ENCODE measurements around the gene SSH2. TPM values are rescaled to one million over a fixed set of nuclear protein-coding genes. Genes with fewer than 3 reads are reported as not detected.
"Not testable (repeated sequence)": the region's sequence is repeated elsewhere in the genome, so short reads cannot be mapped to it uniquely, and the experiment has no call there.

SSH2 gene
- total RNA-seq, 2 experiments from 2014 or later: 41.0 to 62.9 TPM

GRCh38 chr17:29747660-29748059 lies 182.4 kb downstream of the SSH2 start:
- DNase-seq: no peak
- CTCF ChIA-PET: no interaction called here
- Mint-ChIP-seq H3K36me3 (peaks cover 16% of the 10 kb centered on the region), H3K27me3 (no peaks in the 10 kb centered on the region), H3K4me1 (peaks cover 32% of the 10 kb centered on the region), H3K4me3 (no peak overlapping the region), H3K9me3 (ENCODE audit: low read depth) (no peaks in the 10 kb centered on the region), H3K27ac (no peak overlapping the region)
- no peak for ATAC-seq

- H3K27me3 Mint-ChIP-seq: no peaks in the 10 kb centered on the region
- no peak overlapping the region for H3K27ac Mint-ChIP-seq
- ATAC-seq (no peak), DNase-seq (no peak)
- H3K36me3 Mint-ChIP-seq: peaks cover 18% of the 10 kb centered on the region
- no peaks in the 10 kb centered on the region for H3K9me3 Mint-ChIP-seq (ENCODE audit: low read depth)
- peaks cover 32% of the 10 kb centered on the region for H3K4me1 Mint-ChIP-seq
- CTCF ChIA-PET: interaction anchor here (0.8 to 2.0 kb wide), 2 partner anchors 33 to 185 kb away, joined by 3 to 7 read pairs; no protein-coding TSS in a partner anchor
- no peak overlapping the region for H3K4me3 Mint-ChIP-seq
Observed at GRCh38 chr17:29746669-29747068, 183.4 kb downstream of the SSH2 start.

GRCh38 chr17:29744121-29744520 lies 185.9 kb downstream of the SSH2 start:
- CTCF ChIA-PET: no interaction called here

DNA sequence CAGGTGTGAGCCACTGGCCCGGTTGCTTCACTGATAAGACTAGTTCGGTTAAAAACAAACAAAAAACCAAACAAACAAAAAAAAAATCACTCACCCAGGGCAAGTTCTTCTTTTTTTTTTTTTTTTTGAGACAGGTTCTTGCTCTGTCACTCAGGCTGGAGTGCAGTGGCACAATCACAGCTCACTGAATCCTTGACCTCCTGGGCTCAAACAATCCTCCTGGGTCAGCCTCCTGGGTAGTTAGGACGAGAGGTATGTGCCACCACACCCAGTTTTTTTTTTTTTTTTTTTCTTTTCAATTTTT lies 187.9 kb downstream of the SSH2 start:
- CTCF ChIA-PET: interaction anchor here (1.0 to 1.3 kb wide), 2 partner anchors 9 to 125 kb away, joined by 4 read pairs; no protein-coding TSS in a partner anchor
- no peak overlapping the region for H3K4me3 Mint-ChIP-seq
- ATAC-seq: no peak

More at GRCh38 chr17:29744121-29744520, 185.9 kb downstream of the SSH2 start:
- Mint-ChIP-seq H3K27ac (no peak overlapping the region), H3K27me3 (no peaks in the 10 kb centered on the region), H3K9me3 (ENCODE audit: low read depth) (no peaks in the 10 kb centered on the region), H3K4me1 (peaks cover 27% of the 10 kb centered on the region), H3K4me3 (no peak overlapping the region), H3K36me3 (peaks cover 13% of the 10 kb centered on the region)
- ATAC-seq (no peak), DNase-seq (no peak)

GRCh38 chr17:29740017-29740416 lies 190.0 kb downstream of the SSH2 start:
- H3K4me1 Mint-ChIP-seq: peaks cover 1% of the 10 kb centered on the region
- H3K36me3 Mint-ChIP-seq: peaks cover 4% of the 10 kb centered on the region
- no peaks in the 10 kb centered on the region for H3K9me3 Mint-ChIP-seq (ENCODE audit: low read depth)
- no peaks in the 10 kb centered on the region for H3K27me3 Mint-ChIP-seq
- H3K4me3 Mint-ChIP-seq: no peak overlapping the region
- H3K27ac Mint-ChIP-seq: no peak overlapping the region
- DNase-seq (no peak), ATAC-seq (no peak)
- CTCF ChIA-PET: interaction anchor here (1.0 to 1.4 kb wide), 2 partner anchors 15 to 101 kb away, joined by 3 read pairs; no protein-coding TSS in a partner anchor

More for the DNA sequence above, 187.9 kb downstream of the SSH2 start:
- no peaks in the 10 kb centered on the region for H3K9me3 Mint-ChIP-seq (ENCODE audit: low read depth)
- DNase-seq: no peak
- H3K4me1 Mint-ChIP-seq: peaks cover 16% of the 10 kb centered on the region
- no peak overlapping the region for H3K27ac Mint-ChIP-seq
- H3K27me3 Mint-ChIP-seq: no peaks in the 10 kb centered on the region
- peaks cover 7% of the 10 kb centered on the region for H3K36me3 Mint-ChIP-seq

DNA sequence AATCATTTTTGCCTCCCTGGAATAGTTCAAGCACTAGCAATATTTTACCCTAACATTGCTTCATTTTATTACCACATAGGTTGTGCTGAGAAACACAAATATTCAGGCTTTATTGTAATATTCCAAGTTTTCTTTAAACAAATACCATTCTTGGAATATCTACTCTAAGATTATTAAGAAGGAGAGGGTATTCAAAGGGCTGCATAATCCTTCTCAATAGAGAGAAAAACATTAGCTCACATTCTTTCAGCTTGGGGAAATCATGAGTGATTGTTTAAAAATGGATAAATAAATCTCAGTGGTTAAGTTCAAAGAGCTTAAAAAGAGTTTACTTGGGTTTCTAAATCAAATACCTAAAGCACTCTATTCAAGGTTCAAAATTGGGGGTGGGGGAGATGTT lies 195.4 kb downstream of the SSH2 start:
- no peaks in the 10 kb centered on the region for H3K9me3 Mint-ChIP-seq (ENCODE audit: low read depth)
- no peak overlapping the region for H3K4me3 Mint-ChIP-seq
- no peak overlapping the region for H3K27ac Mint-ChIP-seq
- CTCF ChIA-PET: interaction anchor here (1.2 to 1.8 kb wide), 2 partner anchors 26 to 29 kb away, joined by 3 to 5 read pairs; no protein-coding TSS in a partner anchor
- DNase-seq: no peak
- H3K4me1 Mint-ChIP-seq: peaks cover 12% of the 10 kb centered on the region
- ATAC-seq: no peak
- peaks cover 5% of the 10 kb centered on the region for H3K36me3 Mint-ChIP-seq
- no peaks in the 10 kb centered on the region for H3K27me3 Mint-ChIP-seq

DNA sequence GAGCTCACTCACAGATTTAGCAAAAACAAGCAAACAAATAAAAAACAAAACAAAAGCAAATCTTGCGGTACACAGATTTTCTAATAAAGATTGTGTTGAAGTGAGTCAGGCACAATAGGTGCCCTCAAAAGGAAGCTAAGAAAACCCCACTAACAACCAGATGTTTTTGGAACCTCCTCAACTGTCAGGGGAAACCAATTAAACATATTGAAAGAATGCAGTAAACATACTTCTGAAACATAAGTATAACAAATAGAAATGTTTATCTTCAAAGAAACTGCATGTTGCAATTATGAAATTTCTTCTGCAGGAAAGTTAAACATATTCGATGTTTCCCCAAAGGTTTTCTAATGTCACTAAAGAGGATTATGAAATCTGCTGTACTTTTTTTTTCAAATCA lies 196.9 kb downstream of the SSH2 start:
- Mint-ChIP-seq H3K27me3 (no peaks in the 10 kb centered on the region), H3K36me3 (peaks cover 18% of the 10 kb centered on the region), H3K27ac (no peak overlapping the region), H3K9me3 (ENCODE audit: low read depth) (peaks cover 1% of the 10 kb centered on the region), H3K4me1 (peaks cover 14% of the 10 kb centered on the region), H3K4me3 (no peak overlapping the region)
- DNase-seq (no peak), ATAC-seq (no peak)
- CTCF ChIA-PET: interaction anchor here (0.6 to 1.7 kb wide), 7 partner anchors 10 to 117 kb away, joined by 3 to 9 read pairs (median 4); no protein-coding TSS in a partner anchor

DNA sequence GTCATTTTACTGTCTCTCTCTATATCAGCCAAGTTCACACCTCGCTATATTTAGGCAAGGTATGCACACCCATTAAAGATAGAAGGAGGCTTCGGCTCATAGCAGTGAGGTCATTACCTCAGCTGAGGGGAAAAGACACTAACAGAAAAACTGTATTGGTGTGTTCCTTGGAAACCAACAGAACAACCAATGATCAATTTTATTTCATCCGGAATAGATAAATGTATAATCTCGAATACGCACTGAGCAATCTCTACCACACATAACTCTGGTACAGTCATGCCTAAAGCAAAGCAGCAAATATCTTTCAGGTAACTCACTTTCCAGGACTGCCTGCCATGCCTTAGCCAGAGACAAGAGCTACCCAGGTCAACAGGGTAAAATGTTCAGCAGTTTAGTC lies 197.4 kb downstream of the SSH2 start:
- H3K27me3 Mint-ChIP-seq: no peaks in the 10 kb centered on the region
- no peak overlapping the region for H3K27ac Mint-ChIP-seq
- no peak overlapping the region for H3K4me3 Mint-ChIP-seq
- ATAC-seq: no peak
- DNase-seq: no peak
- CTCF ChIA-PET: interaction anchor here (1.0 to 1.7 kb wide), 7 partner anchors 10 to 116 kb away, joined by 3 to 9 read pairs (median 4); no protein-coding TSS in a partner anchor
- peaks cover 1% of the 10 kb centered on the region for H3K9me3 Mint-ChIP-seq (ENCODE audit: low read depth)
- H3K36me3 Mint-ChIP-seq: peaks cover 22% of the 10 kb centered on the region
- peaks cover 18% of the 10 kb centered on the region for H3K4me1 Mint-ChIP-seq

DNA sequence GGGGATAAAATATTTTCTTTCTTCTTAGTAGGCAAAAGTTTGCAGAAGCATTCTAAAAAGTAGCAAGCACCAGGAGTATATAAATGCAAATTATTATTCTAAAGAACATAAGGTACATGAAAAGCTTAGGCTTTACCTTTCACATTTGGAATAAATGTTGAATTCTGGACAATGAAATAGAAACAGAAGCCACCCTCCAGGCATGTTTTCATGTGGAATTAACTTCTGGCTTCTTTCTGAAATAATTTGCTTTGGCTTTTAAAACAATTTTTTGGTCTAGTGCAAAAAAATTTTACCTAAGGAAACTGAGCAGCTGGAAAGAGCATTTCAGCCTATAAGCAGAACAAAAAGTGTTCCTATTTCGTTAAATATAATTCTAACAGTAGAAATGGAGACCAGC lies 197.8 kb downstream of the SSH2 start:
- no peak for ATAC-seq
- CTCF ChIA-PET: interaction anchor here (1.0 to 1.7 kb wide), 4 partner anchors 9 to 28 kb away, joined by 3 to 9 read pairs (median 4); no protein-coding TSS in a partner anchor
- peaks cover 22% of the 10 kb centered on the region for H3K4me1 Mint-ChIP-seq
- no peak for DNase-seq
- H3K27me3 Mint-ChIP-seq: no peaks in the 10 kb centered on the region
- H3K9me3 Mint-ChIP-seq (ENCODE audit: low read depth): peaks cover 1% of the 10 kb centered on the region
- peaks cover 23% of the 10 kb centered on the region for H3K36me3 Mint-ChIP-seq
- H3K27ac Mint-ChIP-seq: no peak overlapping the region
- H3K4me3 Mint-ChIP-seq: no peak overlapping the region

- no peak overlapping the region for H3K27ac Mint-ChIP-seq
- DNase-seq (no peak), ATAC-seq (no peak)
- H3K4me3 Mint-ChIP-seq: no peak overlapping the region
- peaks cover 28% of the 10 kb centered on the region for H3K4me1 Mint-ChIP-seq
- peaks cover 1% of the 10 kb centered on the region for H3K9me3 Mint-ChIP-seq (ENCODE audit: low read depth)
- CTCF ChIA-PET: interaction anchor here (1.7 kb wide), 1 partner anchor 29 kb away, joined by 3 read pairs; no protein-coding TSS in a partner anchor
- H3K27me3 Mint-ChIP-seq: no peaks in the 10 kb centered on the region
- H3K36me3 Mint-ChIP-seq: peaks cover 27% of the 10 kb centered on the region
Observed at GRCh38 chr17:29731589-29731929, 198.5 kb downstream of the SSH2 start.

DNA sequence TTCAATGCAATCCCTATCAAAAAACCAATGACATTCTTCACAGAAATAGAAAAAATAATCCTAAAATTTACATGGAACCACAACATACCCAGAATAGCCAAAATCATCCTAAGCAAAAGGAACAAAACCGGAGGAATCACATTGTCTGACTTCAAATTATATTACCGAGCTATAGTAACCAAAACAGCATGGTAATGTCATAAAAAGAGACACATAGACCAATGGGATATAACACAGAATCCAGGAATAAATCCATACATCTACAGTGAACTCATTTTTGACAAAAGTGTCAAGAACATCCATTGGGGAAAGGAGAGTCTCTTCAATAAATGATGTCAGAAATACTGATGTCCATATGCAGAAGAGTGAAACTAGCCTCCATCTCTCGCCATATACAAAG lies 201.5 kb downstream of the SSH2 start:
- Mint-ChIP-seq H3K27ac (no peak overlapping the region), H3K27me3 (no peaks in the 10 kb centered on the region), H3K36me3 (peaks cover 32% of the 10 kb centered on the region), H3K4me3 (no peak overlapping the region), H3K4me1 (peaks cover 49% of the 10 kb centered on the region), H3K9me3 (ENCODE audit: low read depth) (peaks cover 1% of the 10 kb centered on the region)
- no peak for DNase-seq
- CTCF ChIA-PET: no interaction called here
- ATAC-seq: no peak

DNA sequence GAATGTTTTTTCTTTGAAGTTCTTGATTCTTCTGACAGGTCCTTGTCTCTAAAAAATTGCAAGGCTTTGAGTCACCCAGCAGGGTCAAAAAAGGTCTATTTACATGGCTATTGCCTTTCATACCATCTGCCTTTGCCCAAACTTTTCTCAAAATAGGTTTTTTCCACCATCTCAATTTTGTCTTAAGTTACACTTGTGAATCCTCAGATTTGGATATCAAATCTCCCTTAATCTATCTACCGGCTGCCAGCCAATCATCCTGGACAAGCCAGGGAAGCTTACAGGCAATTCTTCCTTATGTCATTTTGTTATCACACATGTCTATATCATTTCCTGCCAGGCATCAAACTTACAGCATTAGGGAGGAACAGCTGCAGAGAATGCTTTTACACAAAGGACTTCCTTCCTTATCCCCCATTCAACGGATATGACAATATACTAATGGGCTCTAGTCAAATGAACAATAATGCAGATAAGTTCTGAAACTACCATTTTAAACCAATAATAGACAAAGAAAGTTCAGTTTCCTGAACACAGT lies 203.2 kb downstream of the SSH2 start:
- Mint-ChIP-seq H3K27me3 (no peaks in the 10 kb centered on the region), H3K9me3 (ENCODE audit: low read depth) (peaks cover 1% of the 10 kb centered on the region), H3K27ac (peak overlapping the region; percentile 61), H3K36me3 (peaks cover 30% of the 10 kb centered on the region), H3K4me1 (peaks cover 57% of the 10 kb centered on the region), H3K4me3 (no peak overlapping the region)
- ATAC-seq (peak; percentile 56), DNase-seq (no peak)
- CTCF ChIA-PET: interaction anchor here (0.6 to 1.2 kb wide), 2 partner anchors 72 to 85 kb away, joined by 3 read pairs; no protein-coding TSS in a partner anchor

DNA sequence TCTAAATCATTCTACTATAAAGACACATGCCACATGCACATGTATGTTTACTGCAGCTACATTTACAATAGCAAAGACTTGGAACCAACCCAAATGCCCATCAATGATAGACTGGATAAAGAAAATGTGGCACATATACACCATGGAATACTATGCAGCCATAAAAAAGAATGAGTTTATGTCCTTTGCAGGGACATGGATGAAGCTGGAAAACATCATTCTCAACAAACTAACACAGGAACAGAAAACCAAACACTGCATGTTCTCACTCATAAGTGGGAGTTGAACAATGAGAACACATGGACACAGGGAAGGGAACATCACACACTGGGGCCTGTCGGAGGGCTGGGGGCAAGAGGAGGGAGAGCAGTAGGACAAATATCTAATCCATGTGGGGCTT lies 204.6 kb downstream of the SSH2 start:
- not testable (repeated sequence) for H3K9me3 Mint-ChIP-seq (ENCODE audit: low read depth); H3K27me3 Mint-ChIP-seq; ATAC-seq; DNase-seq; H3K4me3 Mint-ChIP-seq; H3K27ac Mint-ChIP-seq
- CTCF ChIA-PET: interaction anchor here (1.3 to 1.5 kb wide), 2 partner anchors 26 to 54 kb away, joined by 3 to 4 read pairs; no protein-coding TSS in a partner anchor
- peaks cover 58% of the 10 kb centered on the region for H3K4me1 Mint-ChIP-seq
- H3K36me3 Mint-ChIP-seq: peaks cover 32% of the 10 kb centered on the region

Measured in activated CD8-positive, alpha-beta memory T cell treated with anti-CD3 and anti-CD28 coated beads, Interleukin-2, amount 10 ng/mL, durations not matched to agents 7 days and 5 days (primary cell).